Peyer's patch (tissue), 4 donors: ENCODE results near the gene CACNA2D3.

Source experiments
- CTCF ChIP-seq, 6 experiments: fragments of 450-650 bp in 4 of 6; fragments of 200-600 bp in 2 of 6; sonication (generic) in 1 of 6; IDR thresholded peaks; one replicate each; pipeline ENCODE4 v1.5.1; 2017 to 2019; ENCODE audit warnings: antibody characterized with exemption in 6 of 6, mild to moderate bottlenecking in 3 of 6, moderate library complexity in 1 of 6
- POLR2A ChIP-seq, 2 donors: fragments of 450-650 bp; IDR thresholded peaks; one replicate each; pipeline ENCODE4 v1.5.1; 2017; ENCODE audit warnings: antibody characterized with exemption in 2 of 2, mild to moderate bottlenecking in 2 of 2, moderate library complexity in 2 of 2

GRCh38 chr3:54168451-54168850 lies 46.1 kb downstream of the CACNA2D3 start:
- TF ChIP-seq CTCF (IDR thresholded peaks at IDR 0.05) (no peak), POLR2A (IDR thresholded peaks at IDR 0.05) (no peak)
